ENCODE measurements around the gene FOXL2.

DNA sequence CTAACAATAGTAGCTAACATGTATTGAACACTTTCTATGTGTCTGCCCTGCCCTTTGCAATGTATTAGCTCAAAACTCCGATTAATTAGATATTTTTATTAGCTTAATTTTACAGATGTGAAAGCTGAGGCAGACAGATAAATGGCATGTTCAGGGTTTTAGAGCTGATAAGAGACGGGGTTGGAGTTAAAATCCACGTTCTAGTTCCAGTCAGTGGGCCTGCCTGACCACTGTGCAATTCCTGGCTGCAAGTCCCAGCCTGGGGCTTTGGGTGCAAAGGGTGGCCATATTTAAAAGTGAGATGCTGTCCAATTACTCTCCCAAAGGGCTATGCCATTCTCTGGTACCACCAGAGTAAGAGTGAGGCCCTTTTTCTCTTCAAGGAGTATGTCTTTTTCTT is 33.2 kb downstream of the FOXL2 start:
- no peak for TF ChIP-seq U2AF1 (optimal IDR thresholded peaks at IDR 0.05; ENCODE audit: low read depth, low read length)
- TF ChIP-seq, protein P1, sequence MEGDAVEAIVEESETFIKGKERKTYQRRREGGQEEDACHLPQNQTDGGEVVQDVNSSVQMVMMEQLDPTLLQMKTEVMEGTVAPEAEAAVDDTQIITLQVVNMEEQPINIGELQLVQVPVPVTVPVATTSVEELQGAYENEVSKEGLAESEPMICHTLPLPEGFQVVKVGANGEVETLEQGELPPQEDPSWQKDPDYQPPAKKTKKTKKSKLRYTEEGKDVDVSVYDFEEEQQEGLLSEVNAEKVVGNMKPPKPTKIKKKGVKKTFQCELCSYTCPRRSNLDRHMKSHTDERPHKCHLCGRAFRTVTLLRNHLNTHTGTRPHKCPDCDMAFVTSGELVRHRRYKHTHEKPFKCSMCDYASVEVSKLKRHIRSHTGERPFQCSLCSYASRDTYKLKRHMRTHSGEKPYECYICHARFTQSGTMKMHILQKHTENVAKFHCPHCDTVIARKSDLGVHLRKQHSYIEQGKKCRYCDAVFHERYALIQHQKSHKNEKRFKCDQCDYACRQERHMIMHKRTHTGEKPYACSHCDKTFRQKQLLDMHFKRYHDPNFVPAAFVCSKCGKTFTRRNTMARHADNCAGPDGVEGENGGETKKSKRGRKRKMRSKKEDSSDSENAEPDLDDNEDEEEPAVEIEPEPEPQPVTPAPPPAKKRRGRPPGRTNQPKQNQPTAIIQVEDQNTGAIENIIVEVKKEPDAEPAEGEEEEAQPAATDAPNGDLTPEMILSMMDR (CRISPR knock-in tag; IDR thresholded peaks at IDR 0.05), result no peak
- TF ChIP-seq NFYB (CRISPR knock-in tag; IDR thresholded peaks at IDR 0.05), result no peak
- no peak for TF ChIP-seq REL (CRISPR knock-in tag; conservative IDR thresholded peaks at IDR 0.05)
- TF ChIP-seq, protein P2, sequence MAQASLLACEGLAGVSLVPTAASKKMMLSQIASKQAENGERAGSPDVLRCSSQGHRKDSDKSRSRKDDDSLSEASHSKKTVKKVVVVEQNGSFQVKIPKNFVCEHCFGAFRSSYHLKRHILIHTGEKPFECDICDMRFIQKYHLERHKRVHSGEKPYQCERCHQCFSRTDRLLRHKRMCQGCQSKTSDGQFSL (CRISPR knock-in tag; IDR thresholded peaks at IDR 0.05), result no peak
- TF ChIP-seq MAFF (IDR thresholded peaks at IDR 0.05; ENCODE audit: low read depth, low read length), result no peak
- no peak for TF ChIP-seq GLMP (CRISPR knock-in tag; IDR thresholded peaks at IDR 0.05; ENCODE audit: borderline replicate concordance)
- no peak for TF ChIP-seq ZKSCAN1 (IDR thresholded peaks at IDR 0.05; ENCODE audit: low read length)
- no peak for TF ChIP-seq ZFX (CRISPR knock-in tag; IDR thresholded peaks at IDR 0.05; ENCODE audit: low read depth)
- no peak for TF ChIP-seq ZNF331 (CRISPR knock-in tag; IDR thresholded peaks at IDR 0.05)
